Measurements from ENCODE around the gene ST3GAL4. TPM values are rescaled to one million over a fixed set of nuclear protein-coding genes. Genes with fewer than 3 reads are reported as not detected.

The ST3GAL4 gene
- total RNA-seq, 1 donor from 2014 or later: 61.7 TPM

- no peak overlapping the region for H3K27ac ChIP-seq (replicated peaks)
- intact Hi-C loops (cut with micrococcal nuclease): no loop called here
Observed at GRCh38 chr11:126433989-126434949, 78.8 kb downstream of the ST3GAL4 start.

GRCh38 chr11:126434950-126435335 lies 79.5 kb downstream of the ST3GAL4 start:
- intact Hi-C loops (cut with micrococcal nuclease): no loop called here
- DNase-seq: no peak
- no peaks in the 10 kb centered on the region for H3K9me3 ChIP-seq (replicated peaks)
- TF ChIP-seq, protein P1, sequence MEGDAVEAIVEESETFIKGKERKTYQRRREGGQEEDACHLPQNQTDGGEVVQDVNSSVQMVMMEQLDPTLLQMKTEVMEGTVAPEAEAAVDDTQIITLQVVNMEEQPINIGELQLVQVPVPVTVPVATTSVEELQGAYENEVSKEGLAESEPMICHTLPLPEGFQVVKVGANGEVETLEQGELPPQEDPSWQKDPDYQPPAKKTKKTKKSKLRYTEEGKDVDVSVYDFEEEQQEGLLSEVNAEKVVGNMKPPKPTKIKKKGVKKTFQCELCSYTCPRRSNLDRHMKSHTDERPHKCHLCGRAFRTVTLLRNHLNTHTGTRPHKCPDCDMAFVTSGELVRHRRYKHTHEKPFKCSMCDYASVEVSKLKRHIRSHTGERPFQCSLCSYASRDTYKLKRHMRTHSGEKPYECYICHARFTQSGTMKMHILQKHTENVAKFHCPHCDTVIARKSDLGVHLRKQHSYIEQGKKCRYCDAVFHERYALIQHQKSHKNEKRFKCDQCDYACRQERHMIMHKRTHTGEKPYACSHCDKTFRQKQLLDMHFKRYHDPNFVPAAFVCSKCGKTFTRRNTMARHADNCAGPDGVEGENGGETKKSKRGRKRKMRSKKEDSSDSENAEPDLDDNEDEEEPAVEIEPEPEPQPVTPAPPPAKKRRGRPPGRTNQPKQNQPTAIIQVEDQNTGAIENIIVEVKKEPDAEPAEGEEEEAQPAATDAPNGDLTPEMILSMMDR (IDR thresholded peaks at IDR 0.05; ENCODE audit: borderline replicate concordance): no peak
- no peak overlapping the region for H3K4me3 ChIP-seq
- peaks cover 67% of the 10 kb centered on the region for H3K4me1 ChIP-seq
- H3K27ac ChIP-seq (replicated peaks): no peak overlapping the region
- H3K27me3 ChIP-seq (ENCODE audit: low read depth): no peaks in the 10 kb centered on the region
- no peaks in the 10 kb centered on the region for H3K36me3 ChIP-seq

More at GRCh38 chr11:126433989-126434949, 78.8 kb downstream of the ST3GAL4 start:
- peaks cover 67% of the 10 kb centered on the region for H3K4me1 ChIP-seq
- H3K4me3 ChIP-seq: no peak overlapping the region
- TF ChIP-seq, protein P1 (IDR thresholded peaks at IDR 0.05; ENCODE audit: borderline replicate concordance): no peak
- no peak for DNase-seq
- no peaks in the 10 kb centered on the region for H3K9me3 ChIP-seq (replicated peaks)
- H3K36me3 ChIP-seq: no peaks in the 10 kb centered on the region
- H3K27me3 ChIP-seq (ENCODE audit: low read depth): no peaks in the 10 kb centered on the region

- TF ChIP-seq, protein P1 (IDR thresholded peaks at IDR 0.05; ENCODE audit: borderline replicate concordance): no peak
- peak overlapping the region; percentile 72 for H3K27ac ChIP-seq (replicated peaks)
- H3K4me3 ChIP-seq: no peak overlapping the region
- intact Hi-C loops (cut with micrococcal nuclease): no loop called here
- no peaks in the 10 kb centered on the region for H3K36me3 ChIP-seq
- peak; percentile 38 for DNase-seq
- peaks cover 65% of the 10 kb centered on the region for H3K4me1 ChIP-seq
- H3K9me3 ChIP-seq (replicated peaks): no peaks in the 10 kb centered on the region
- H3K27me3 ChIP-seq (ENCODE audit: low read depth): no peaks in the 10 kb centered on the region
Observed at GRCh38 chr11:126436209-126436755, 80.8 kb downstream of the ST3GAL4 start.

DNA sequence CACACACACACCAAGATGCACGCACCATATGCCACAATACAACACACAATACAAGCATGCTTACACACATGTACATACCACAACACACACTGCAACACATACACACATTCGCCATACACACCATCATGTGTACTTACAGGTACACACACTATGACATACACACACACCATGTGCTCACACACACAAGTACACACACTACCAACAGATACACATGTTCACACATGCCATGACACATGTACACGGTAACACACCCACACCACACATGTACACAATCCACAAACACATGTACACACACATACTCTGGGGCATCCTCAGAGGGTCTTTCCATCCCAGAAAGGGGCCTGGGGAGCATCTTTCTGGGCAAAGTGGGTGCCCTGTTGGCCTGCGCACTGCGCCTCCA lies 82.2 kb downstream of the ST3GAL4 start:
- Histone ChIP-seq H3K36me3 (no peaks in the 10 kb centered on the region), H3K9me3 (replicated peaks) (no peaks in the 10 kb centered on the region), H3K4me1 (peaks cover 50% of the 10 kb centered on the region), H3K27ac (replicated peaks) (peak overlapping the region; percentile 62), H3K4me3 (no peak overlapping the region), H3K27me3 (ENCODE audit: low read depth) (peaks cover 5% of the 10 kb centered on the region)
- intact Hi-C loops (cut with micrococcal nuclease): no loop called here
- DNase-seq: no peak
- TF ChIP-seq, protein P1 (IDR thresholded peaks at IDR 0.05; ENCODE audit: borderline replicate concordance): no peak

- TF ChIP-seq, protein P1 (IDR thresholded peaks at IDR 0.05; ENCODE audit: borderline replicate concordance): no peak
- Histone ChIP-seq H3K27ac (replicated peaks) (peak overlapping the region; percentile 62), H3K4me3 (no peak overlapping the region), H3K9me3 (replicated peaks) (no peaks in the 10 kb centered on the region), H3K36me3 (no peaks in the 10 kb centered on the region), H3K27me3 (ENCODE audit: low read depth) (peaks cover 8% of the 10 kb centered on the region), H3K4me1 (peaks cover 45% of the 10 kb centered on the region)
- intact Hi-C loops (cut with micrococcal nuclease): no loop called here
- peak; percentile 64 for DNase-seq
Observed at GRCh38 chr11:126438272-126438671, 82.8 kb downstream of the ST3GAL4 start.

All from left ventricle myocardium inferior (tissue), 1 donor.